ENCODE measurements around the gene NGF. TPM values are rescaled to one million over a fixed set of nuclear protein-coding genes. Genes with fewer than 3 reads are reported as not detected.

The NGF gene
- total RNA-seq, 1 experiment from 2014 or later: 0.88 TPM

DNA sequence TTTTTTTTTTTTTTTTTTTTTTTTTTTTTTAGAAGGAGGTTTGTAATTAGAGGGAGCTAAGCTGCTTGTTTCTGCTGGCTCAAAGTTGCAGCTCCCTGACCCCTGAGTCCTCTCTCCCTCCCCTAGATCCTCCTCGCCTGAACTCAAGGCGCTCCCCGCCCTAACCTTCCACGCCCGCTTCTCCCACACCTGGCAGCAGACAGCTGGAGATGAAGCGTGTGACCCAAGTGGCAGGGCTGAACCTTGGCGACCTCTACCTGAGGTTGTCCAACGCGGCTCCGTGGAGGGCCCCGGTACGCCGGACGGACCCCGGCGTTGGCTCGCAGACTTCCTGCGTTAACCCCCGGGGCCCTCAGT, 795 bp downstream of the NGF start:
- no peak for DNase-seq (ENCODE audit: low read depth)

DNA sequence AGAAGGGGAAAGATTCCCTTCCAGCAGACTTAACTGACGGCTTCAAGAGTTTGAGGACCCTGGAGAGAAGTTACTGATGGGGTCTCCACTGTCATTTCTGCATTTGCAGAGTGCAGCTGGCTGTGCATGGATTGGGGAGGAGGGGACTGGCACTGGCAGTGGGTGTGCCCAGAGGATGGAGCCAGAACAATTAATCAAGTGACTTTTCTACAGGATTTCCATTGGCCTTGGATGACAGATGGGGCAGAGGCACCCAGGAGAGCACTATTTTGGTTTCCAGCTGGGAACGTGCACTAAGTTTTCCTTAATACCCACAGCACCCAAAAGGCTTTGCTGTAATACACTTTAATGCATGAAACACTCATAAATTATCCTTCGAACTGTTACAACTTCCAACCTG, 1.3 kb downstream of the NGF start:
- DNase-seq (ENCODE audit: low read depth): no peak

DNA sequence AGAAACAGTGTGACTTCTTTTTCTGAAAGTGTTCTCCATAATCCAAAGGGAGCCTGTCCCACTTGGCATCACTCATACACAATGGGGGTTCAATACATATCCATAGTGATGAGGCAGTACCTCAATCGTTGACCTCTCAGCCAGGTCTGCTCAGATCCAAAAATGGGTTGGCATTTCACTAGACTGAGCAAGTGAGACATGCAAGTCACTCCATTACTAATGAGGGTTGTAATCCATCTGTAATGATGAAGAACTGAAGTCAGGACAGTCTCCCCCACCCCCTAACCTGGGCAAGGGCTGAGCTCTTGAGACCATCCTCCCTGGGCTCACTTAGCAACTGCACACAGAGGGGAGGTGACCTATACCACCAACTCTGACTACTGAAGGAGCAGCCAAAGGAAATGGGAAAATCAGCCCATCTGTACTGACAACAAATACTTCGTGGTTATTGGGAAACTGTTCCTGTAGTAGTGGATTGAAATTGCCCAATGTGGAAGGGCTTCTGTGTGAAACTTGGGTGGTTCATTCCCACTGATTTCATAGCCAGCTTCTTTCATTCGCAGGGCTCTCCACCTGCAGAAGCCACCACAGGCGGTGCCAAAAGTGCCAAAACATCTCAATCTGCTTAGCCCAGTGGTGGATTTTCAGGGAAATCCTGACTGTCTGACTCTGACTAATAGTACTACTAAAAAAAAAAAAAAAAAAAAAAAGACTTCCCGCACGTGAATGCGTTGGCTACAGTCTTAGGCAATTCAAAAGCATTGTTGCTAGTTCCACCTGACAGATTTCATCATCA, 5.0 kb downstream of the NGF start:
- peak; percentile 70 for DNase-seq (ENCODE audit: low read depth)

DNA sequence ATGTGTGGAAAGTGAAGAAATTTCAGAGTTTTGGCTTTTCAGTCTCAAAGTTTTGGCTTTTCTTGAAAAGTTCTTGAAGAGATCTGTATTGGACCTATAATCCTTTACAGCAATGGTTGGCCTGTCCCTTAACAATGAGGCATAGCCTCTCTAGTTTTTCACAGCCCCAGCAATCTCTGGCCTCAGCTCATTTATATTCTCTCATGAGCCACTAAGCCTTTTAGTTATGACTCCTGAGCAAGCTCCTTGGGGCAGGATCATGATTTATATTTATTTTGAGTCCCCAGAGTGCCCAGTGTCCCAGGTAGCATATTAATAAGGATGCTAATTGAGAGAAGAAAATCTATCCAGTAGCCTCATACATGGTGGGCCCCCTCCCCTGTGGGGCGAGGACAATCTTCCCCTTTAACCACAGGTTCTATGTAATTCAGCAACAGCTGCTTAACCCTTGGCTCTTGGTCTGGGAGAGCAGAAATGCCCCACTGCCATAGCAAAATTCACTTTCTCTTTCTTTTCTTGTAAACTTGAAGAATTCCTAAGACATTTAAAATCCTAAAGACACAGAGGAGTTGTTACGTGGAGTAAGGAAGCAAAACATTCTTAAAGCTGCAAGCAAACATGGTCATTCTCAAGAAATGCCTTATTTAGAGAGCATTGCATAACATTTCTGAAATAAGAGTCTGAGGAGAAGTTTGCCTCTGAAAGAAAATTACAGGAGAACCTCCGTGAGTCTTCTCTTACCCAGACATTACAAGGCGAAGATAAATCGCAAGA, 6.3 kb downstream of the NGF start:
- no peak for DNase-seq (ENCODE audit: low read depth)

DNA sequence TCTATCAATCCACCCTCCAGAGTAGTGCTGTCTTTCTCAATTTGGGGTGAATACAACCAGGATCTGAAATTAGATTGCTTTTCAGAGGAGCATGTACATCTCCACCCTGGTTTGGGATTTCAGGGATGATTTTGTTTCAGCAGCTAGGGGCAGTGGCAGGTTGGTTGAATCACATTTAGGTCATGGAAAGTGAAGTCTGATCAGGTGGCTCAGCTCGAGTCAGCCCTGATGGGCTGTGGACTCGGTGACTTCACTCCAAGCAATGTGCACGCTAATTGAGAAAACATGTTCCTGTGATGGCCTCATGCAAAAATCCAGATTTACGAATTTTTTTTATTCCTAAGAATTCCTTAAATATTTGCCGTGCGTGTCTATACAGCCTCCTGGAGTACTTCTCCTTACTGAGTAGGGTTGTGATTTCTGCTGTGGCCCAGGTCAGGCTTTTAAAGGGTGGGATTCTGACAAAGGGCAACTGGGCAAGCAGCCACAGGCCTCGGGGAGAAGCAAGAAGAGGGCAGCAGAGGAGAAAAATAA, 7.5 kb downstream of the NGF start:
- DNase-seq (ENCODE audit: low read depth): peak; percentile 69

DNA sequence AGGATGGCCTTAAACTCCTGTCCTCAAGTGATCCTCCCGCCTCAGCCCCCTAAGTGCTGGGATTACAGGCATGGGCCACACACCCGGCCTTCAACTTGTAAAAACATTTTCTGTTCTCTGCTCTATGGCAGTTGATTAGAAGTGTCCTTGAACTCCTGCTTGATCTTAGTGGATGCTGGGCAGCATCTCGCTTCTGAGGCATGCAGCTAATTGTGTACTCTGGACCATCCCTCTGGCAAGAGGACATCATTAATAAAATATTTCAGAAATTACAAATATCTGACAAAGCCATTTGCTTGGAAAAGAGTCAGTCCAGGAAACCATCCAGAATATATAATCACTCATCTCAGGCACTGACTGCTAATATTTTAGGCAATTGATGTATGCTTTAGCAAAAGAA, 8.1 kb downstream of the NGF start:
- no peak for DNase-seq (ENCODE audit: low read depth)

DNA sequence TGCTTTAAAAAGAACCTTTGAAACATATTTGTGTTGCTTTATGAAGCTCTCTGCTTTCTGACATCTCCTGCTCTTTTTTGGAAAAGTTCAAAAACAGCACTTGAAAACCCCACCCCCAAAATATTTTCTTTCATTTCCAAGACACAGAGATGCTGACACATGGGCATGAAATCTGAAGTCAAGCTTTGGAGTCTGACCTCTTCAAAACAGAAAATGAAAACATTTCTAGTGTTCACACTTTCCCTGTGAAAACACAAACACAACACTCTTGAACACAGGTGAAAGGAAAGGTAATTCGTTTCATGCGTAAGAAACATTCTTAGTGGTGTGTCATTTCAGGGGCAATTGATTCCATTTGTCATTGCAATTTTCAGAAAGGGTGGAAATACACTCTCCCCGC, 10.8 kb downstream of the NGF start:
- no peak for DNase-seq (ENCODE audit: low read depth)

DNA sequence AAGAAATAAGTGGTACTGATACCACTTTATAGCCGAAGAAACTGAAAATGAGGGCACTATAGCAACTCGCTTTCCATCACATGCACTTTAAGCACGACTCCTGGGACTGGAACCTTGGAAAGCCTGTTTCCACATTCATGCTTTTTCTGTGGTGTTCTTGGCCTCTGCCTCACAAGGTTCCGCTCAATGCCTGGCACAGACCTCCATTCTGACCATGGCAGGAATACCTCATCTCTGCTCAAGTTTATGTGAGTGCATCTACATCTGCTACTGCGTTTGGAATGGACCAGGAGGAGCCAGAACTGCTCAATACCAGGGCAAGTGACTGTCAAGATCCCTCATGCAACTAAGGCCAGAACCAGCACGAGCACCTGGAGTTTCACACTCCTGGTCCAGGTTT, 11.6 kb downstream of the NGF start:
- DNase-seq (ENCODE audit: low read depth): no peak

DNA sequence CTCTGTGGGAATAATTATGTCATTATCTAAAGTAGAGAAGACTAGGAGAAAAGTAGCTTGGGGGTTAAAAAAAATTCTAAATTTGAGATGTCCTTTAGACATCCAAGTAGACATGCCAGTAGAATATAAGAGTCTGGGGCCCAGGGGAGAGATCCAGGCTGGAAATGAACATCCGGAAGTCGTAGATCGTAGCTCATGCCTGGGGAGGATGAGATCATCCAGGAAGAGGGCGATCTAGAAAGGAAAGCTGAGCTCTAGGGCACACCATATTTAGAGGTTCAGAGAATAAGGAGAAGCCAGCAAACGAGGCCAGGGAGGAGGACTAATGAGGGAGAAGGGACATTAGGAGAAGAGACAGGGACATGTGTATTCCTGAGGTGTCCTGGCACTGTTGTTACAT, 12.2 kb downstream of the NGF start:
- peak; percentile 60 for DNase-seq (ENCODE audit: low read depth)

DNA sequence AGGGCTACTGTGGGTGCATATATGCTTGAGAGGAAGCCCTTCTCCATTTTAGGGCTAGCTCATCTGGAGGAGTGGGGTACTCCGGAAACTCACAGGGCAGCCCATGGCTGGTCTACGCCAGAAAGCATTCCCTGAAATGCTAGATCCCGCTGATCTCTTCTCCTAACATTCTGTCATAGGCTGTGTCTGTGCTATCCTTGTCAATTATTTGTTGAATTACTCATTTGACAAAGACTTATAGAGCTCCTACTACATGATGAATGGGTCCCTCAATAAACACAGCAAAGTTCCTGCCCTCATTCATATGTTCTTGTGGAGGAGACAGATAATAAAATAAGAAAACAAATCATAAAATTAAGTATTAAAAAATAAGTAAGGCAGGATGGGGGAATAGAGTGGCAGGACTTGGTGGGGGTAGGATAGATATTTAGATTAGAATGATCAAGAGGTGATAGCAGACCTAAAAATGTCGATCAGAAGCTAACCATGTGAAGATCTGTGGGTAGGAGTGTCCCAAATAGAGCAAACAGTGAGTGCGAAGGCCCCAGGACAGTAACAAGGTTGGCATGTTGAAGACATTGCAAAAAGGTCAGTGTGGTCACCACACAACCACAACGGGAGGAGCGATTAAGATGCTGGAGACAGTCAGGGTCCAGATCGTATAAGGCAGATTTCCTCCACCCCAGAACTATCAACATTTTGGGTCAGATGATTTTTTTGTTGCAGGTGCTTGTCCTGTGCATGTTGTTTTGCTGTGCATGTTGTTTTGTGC, 13.2 kb downstream of the NGF start:
- no peak for DNase-seq (ENCODE audit: low read depth)

DNA sequence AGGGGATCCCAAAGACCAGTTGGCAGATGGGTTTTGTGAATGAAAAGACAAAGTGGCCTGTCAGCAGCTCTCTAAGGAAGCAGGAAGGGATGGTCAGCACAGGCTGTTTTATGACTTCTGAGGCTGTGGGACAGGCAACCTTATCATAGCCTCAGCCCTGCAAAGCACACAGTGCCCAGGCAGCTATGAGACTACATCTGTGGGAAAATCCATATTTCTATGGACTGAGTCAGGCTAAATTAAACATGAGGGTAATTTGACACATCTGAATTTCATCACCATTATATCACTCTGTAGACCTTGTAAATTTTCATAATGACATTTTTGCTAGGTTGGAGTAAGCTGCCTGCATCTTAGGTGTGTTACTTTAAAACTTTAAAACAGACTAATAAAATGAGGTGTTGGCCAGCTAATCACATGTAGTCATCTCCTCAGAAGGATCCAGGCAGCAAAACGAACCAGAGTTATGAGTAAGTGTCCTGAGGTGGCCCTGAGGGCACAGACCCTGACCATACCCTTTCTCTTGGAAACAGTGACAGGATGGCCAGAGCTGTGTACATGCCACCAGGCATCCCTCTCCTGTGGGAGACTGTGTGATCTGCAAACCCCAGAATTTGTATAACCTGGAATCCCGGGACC, 14.6 kb downstream of the NGF start:
- DNase-seq (ENCODE audit: low read depth): peak; percentile 30

DNA sequence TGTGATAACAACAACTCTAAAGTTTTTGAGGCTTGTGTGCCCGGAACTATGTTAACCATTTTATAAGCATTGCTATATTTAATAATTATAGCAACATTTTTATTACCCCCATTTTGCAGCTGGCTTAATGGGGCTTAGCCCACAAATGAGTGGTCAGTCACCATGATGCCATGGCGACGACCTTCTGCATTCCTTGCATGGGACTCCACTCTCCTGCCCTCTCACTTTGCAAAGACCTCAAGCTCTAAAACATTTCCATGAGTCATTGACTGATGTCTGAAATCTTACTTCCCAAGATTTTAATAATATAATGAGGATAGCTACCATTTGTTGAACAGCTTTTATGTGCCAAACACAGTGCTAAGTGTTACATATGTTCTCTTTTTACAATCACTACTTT, 15.4 kb downstream of the NGF start:
- no peak for DNase-seq (ENCODE audit: low read depth)

DNA sequence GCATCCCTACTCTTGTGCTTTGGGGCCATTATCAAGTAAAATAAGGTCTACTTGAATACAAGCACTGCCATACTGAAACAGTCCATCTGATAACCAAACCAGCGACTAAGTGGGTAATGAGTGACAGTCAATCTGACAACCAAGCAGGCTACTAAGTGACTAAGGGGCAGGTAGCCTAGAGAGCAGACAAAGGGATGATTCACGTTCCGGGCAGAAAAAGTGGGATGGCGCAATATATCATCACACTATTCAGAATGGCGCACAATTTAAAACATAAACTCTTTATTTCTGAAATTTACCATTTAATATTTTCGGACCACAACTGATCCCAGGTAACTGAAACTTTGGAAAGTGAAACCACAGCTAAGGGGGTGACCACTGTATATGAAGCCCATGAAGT, 17.7 kb downstream of the NGF start:
- DNase-seq (ENCODE audit: low read depth): peak; percentile 38

DNA sequence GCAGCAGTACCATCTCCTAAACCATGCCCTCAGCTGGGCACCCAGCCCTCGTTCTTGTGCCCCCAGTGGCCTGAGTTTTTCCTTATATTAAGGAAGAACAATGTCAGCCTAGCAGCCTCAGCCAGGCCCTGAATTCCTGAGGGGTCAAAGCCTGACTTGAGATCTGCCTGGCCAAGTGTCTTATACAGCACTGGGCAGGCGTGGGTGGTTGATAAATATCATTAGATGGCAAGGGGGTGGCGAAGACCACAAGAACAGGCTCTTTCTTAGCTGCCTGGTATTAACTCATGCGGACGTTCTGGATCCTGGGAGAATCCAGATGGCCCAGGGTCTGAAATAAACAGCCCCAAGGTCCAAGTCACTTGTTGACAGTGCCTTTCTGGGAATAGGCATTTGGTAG, 18.3 kb downstream of the NGF start:
- no peak for DNase-seq (ENCODE audit: low read depth)

DNA sequence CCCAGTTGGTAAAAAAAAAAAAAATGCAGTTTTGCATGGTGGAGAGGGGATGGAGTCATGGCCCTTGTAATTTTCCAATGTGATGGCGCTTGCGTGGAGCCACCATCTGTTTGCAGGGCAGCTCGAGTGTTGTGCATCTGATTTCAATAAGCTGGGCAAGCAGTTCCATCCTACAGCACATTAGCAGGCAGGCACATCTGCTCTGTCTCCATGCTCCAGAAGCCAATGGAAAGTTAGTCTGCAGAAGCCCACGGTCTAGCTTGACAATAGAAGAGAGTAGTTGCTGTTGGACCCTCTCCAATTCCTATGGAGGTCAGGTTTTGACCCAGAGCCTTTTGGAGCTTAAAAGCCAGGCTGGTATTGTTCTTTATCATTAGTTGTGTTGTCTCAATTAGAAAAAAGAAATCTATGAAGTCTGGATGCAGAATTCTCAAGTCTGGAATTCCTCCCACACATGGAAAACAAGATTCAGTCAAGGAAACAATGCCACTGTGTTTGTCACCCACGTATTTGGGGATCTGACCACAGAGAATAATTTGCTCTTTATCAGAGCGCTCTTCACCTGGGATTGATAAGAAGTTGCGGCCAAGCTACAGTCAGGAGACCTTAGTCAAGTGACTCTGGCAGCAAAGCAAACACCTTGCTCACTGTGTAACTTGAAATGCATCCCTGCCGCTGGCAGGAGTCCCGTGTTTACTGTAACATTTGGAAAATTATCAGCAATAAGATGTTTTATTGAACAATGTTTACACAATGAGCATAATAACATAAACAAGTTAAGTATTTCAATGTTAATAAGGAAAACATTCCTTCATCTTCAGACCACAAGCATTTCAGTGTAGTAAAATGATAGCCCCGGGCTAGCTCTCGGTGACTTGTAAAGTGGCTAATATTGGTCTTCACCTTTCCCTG, 20.7 kb downstream of the NGF start:
- no peak for DNase-seq (ENCODE audit: low read depth)

DNA sequence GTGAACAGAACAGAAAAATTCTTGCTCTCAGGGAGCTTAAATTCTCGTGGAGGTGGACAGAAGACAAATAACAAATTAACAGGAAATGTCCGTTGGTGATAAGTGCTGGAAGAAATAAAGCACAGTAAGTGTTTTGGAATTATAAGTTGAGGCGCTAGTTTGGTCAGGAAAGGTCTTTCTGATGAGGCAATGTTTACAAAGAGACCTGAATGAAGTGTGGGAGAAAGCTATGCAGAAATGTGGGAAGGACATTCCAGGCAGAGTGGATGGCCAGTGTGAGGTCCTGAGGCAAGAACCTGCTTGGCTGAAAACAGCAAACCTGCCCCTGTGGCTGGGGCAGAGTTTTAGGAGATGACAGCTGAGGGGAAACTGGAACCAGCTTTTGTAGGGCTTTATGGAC, 23.3 kb downstream of the NGF start:
- DNase-seq (ENCODE audit: low read depth): peak; percentile 57

DNA sequence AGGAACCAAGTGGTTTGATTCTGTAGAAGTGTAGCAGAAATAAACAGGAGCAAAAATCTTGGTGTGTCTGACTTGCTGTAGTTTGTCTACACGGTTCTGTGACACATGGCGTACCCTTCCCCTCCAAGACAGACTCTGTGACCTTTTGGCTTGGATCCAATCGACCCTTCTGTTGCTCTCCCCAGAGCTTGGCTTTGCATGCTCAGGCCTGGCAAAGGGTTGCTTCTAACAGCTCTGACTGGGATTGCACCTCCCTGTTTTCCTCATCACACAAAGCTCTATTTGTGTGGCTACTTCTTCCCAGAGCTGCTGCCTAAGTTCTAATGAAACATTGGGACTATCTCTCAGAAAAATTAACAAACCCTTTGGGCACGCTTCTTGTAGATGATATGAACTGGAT, 24.0 kb downstream of the NGF start:
- no peak for DNase-seq (ENCODE audit: low read depth)

DNA sequence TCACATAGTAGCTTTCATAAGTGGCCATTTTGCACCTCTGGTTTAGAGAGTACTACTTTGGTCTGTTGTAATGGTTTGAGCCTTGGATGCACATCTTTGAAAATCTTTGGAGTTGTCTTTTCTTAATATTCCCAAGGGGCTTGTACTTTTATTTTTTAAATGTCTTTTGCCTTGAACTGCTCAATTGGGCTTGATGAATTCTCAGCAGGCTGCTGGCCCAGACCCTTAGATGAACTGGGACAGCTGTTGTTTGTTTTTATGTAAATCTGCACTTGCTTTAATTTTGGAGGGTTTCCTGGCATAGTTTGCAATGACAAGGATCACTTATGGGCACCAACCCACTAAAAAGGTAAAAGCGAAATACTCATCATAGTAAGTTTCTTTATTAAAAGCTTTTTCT, 24.9 kb downstream of the NGF start:
- DNase-seq (ENCODE audit: low read depth): no peak

DNA sequence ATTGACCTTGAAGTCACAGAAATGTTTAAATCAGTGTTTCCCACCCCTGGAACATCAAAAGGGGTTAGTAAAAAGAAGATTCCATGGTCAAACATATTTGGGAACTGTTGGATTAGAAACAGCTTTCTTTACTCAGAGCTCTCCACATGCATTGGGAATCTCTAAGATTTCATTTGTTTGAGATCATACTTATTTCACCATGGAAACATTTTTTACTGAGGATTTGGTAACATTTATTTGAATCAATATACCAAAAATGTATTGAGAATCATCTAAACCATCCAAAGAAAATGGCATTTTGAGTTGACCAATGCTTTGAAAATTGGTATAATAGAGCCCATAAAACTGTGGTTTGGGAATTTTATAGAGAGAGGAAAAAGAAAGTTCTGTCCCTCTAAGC, 25.3 kb downstream of the NGF start:
- no peak for DNase-seq (ENCODE audit: low read depth)

DNA sequence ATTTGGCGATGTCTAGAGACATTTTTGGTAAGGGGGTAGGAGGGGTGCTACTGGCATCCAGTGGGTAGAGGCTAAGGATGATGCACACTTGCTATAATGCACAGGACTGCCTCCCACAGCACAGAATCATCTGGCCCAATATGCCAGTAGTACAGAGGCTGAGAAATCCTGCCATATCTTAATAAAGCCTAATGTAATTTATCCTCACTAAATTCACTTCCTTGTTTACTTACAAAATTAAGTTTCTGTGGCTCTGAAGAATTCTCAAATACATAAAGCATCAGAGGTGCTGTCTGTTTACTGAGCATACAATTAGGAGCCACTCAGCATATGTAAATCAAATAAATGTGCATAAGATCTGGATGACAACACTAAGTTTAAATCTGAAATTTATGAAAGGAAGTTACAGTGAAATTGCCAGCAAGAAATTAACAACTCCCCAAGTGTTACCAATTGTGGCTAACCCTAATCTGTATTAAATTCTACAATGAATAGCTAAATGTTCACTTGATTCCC, 26.5 kb downstream of the NGF start:
- DNase-seq (ENCODE audit: low read depth): no peak

Measured in HT1080 (cell line).